ENCODE data around the gene TNPO3.
"Not testable (repeated sequence)": the region's sequence is repeated elsewhere in the genome, so short reads cannot be mapped to it uniquely, and the experiment has no call there.

The TNPO3 gene

DNA sequence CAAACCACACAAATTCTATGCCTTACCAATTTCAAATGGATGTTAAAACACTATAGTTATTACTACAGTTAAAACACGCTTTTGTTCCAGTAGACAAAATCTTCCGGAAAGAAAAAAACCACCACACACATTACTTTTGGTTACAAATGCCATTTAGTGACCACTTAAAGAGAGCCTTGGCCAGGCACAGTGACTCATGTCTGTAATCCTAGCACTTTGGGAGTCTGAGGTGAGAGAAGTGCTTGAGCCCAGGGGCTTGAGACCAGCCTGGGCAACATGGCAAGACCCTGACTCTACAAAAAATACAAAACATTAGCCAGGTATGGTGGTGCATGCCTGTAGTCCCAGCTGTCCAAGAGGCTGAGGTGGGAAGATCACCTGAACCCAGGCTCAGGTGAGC lies 7.2 kb downstream of the TNPO3 start:
- Histone ChIP-seq H3K4me2 (no peak overlapping the region), H3K79me2 (ENCODE audit: insufficient read depth, low read depth) (peaks cover 100% of the 10 kb centered on the region), H3K4me1 (ENCODE audit: low read depth, poor library complexity, severe bottlenecking) (peaks cover 73% of the 10 kb centered on the region), H3K27me3 (ENCODE audit: insufficient read depth, low read depth) (no peaks in the 10 kb centered on the region), H4K20me1 (ENCODE audit: insufficient read depth) (peaks cover 54% of the 10 kb centered on the region), H2AFZ (ENCODE audit: low read depth) (no peak overlapping the region), H3K9ac (no peak overlapping the region), H3K27ac (no peak overlapping the region), H3K36me3 (ENCODE audit: insufficient read depth) (no peaks in the 10 kb centered on the region), H3K4me3 (IDR thresholded peaks at IDR 0.05; ENCODE audit: insufficient read depth, low read depth, low read length) (no peak overlapping the region)
- TF ChIP-seq, protein P1, sequence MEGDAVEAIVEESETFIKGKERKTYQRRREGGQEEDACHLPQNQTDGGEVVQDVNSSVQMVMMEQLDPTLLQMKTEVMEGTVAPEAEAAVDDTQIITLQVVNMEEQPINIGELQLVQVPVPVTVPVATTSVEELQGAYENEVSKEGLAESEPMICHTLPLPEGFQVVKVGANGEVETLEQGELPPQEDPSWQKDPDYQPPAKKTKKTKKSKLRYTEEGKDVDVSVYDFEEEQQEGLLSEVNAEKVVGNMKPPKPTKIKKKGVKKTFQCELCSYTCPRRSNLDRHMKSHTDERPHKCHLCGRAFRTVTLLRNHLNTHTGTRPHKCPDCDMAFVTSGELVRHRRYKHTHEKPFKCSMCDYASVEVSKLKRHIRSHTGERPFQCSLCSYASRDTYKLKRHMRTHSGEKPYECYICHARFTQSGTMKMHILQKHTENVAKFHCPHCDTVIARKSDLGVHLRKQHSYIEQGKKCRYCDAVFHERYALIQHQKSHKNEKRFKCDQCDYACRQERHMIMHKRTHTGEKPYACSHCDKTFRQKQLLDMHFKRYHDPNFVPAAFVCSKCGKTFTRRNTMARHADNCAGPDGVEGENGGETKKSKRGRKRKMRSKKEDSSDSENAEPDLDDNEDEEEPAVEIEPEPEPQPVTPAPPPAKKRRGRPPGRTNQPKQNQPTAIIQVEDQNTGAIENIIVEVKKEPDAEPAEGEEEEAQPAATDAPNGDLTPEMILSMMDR (conservative IDR thresholded peaks at IDR 0.05; ENCODE audit: low read depth, low read length): no peak

DNA sequence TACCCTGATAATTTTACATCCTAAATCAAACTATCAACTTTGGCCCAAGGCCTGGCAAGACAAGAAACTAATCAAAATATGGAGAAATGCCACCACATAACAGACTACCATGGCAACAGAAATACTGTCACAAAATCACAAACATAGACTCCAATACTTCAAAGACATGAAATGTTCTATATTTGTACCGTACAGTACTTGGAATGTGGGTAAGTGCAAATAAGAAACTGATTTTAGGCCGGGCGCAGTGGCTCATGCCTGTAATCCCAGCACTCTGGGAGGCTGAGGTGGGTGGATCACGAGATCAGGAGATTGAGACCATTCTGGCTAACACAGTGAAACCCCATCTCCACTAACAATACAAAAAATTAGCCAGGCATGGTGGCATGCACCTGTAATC lies 9.2 kb downstream of the TNPO3 start:
- no peak overlapping the region for H3K4me3 ChIP-seq (IDR thresholded peaks at IDR 0.05; ENCODE audit: insufficient read depth, low read depth, low read length)
- no peaks in the 10 kb centered on the region for H3K27me3 ChIP-seq (ENCODE audit: insufficient read depth, low read depth)
- H3K36me3 ChIP-seq (ENCODE audit: insufficient read depth): no peaks in the 10 kb centered on the region
- no peak overlapping the region for H3K27ac ChIP-seq
- no peak overlapping the region for H3K9ac ChIP-seq
- H2AFZ ChIP-seq (ENCODE audit: low read depth): no peak overlapping the region
- peaks cover 100% of the 10 kb centered on the region for H3K79me2 ChIP-seq (ENCODE audit: insufficient read depth, low read depth)
- H3K4me1 ChIP-seq (ENCODE audit: low read depth, poor library complexity, severe bottlenecking): peaks cover 73% of the 10 kb centered on the region
- TF ChIP-seq, protein P1 (conservative IDR thresholded peaks at IDR 0.05; ENCODE audit: low read depth, low read length): no peak
- H3K4me2 ChIP-seq: no peak overlapping the region
- peaks cover 65% of the 10 kb centered on the region for H4K20me1 ChIP-seq (ENCODE audit: insufficient read depth)

DNA sequence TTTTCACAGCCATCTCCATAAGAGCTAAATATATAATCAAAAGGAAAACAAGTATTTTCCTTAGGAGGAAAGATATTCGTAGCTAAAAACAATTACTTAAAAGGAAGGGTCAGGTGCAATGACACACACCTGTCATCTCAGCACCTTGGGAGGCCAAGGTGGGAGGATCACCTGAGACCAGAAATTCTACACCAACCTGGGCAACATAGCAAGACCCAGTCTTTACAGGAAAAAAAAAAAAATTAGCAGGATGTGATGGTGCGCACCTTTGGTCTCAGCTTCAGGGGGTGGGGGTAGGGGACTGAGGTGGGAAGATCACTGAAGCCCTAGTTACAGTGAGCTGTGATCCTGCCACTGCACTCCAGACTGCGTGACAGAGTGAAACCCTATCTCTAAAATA lies 11.9 kb downstream of the TNPO3 start:
- Histone ChIP-seq H3K36me3 (ENCODE audit: insufficient read depth) (0 out of 2 replicates have a peak, but pooled peaks cover 9% of the 10 kb centered on the region), H3K79me2 (ENCODE audit: insufficient read depth, low read depth) (peaks cover 100% of the 10 kb centered on the region), H3K4me2 (no peak overlapping the region), H4K20me1 (ENCODE audit: insufficient read depth) (peaks cover 75% of the 10 kb centered on the region), H2AFZ (ENCODE audit: low read depth) (no peak overlapping the region), H3K4me3 (IDR thresholded peaks at IDR 0.05; ENCODE audit: insufficient read depth, low read depth, low read length) (no peak overlapping the region), H3K27me3 (ENCODE audit: insufficient read depth, low read depth) (no peaks in the 10 kb centered on the region), H3K9ac (no peak overlapping the region), H3K4me1 (ENCODE audit: low read depth, poor library complexity, severe bottlenecking) (peaks cover 68% of the 10 kb centered on the region), H3K27ac (no peak overlapping the region)
- TF ChIP-seq, protein P1 (conservative IDR thresholded peaks at IDR 0.05; ENCODE audit: low read depth, low read length): no peak

DNA sequence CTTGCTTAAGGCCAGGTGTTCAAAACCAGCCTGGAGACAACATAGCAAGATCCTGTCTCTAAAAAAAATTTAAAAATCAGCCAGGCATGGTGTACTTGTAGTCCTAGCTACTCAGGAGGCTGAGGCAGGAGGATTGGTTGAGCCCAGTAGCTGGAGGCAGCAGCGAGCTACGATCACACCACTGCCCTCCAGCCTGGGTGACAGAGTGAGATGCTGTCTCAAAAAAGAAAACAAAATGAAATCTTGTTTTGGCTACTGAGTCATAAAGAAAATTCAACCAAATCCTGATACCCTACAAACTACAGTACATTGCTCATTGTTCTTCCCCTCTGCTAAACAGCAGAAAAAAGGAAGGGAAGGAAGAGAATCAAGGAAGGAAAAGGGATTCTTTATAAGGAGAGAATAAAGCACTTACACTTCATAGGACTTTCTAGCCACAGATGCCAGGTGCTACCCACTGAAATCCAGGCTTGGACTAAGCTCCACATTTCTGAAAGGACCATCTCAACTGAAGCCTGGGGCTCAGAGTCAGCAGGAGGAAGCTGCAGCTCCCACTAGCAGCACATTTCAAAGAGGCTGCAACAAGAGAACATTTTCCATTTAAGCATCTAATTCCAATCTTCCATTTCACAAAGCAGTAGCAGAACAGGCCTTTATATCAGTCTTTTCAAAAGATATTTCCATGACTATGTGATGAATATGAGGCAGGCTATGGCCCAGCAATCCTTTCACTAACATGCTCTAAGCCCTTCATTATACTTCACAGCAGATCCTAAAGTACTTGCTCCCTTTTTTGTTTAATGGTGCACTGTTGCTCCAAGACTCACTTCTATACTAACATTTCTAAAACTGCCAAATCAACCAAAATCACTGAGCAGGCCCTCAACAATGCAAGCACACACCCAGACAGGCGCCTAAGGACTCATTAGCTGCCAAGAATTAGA lies 13.5 kb downstream of the TNPO3 start:
- Histone ChIP-seq H3K4me3 (IDR thresholded peaks at IDR 0.05; ENCODE audit: insufficient read depth, low read depth, low read length) (no peak overlapping the region), H3K79me2 (ENCODE audit: insufficient read depth, low read depth) (peaks cover 100% of the 10 kb centered on the region), H3K4me2 (no peak overlapping the region), H3K27me3 (ENCODE audit: insufficient read depth, low read depth) (no peaks in the 10 kb centered on the region), H2AFZ (ENCODE audit: low read depth) (no peak overlapping the region), H3K36me3 (ENCODE audit: insufficient read depth) (0 out of 2 replicates have a peak, but pooled peaks cover 9% of the 10 kb centered on the region), H3K27ac (peak overlapping the region; percentile 10; the same call in 1 of the 2 replicates), H3K4me1 (ENCODE audit: low read depth, poor library complexity, severe bottlenecking) (peaks cover 52% of the 10 kb centered on the region), H4K20me1 (ENCODE audit: insufficient read depth) (peaks cover 66% of the 10 kb centered on the region), H3K9ac (no peak overlapping the region)
- TF ChIP-seq, protein P1 (conservative IDR thresholded peaks at IDR 0.05; ENCODE audit: low read depth, low read length): no peak

DNA sequence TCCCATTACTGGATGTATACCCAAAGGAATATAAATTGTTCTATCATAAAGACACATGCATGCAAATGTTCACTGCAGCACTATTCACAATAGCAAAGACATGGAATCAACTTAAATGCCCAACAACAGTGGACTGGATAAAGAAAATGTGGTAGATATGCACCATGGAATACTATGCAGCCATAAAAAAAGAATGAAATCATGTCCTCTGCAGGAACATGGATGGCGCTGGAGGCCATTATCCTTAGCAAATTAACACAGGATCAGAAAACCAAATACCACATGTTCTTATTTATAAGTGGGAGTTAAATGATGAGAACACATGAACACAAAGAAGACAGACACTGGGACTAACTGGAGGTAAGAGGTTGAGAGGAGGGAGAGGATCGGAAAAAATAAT lies 16.4 kb downstream of the TNPO3 start:
- not testable (repeated sequence) for H3K4me3 ChIP-seq (IDR thresholded peaks at IDR 0.05; ENCODE audit: insufficient read depth, low read depth, low read length); H3K4me2 ChIP-seq; H3K27ac ChIP-seq; H2AFZ ChIP-seq (ENCODE audit: low read depth); H3K27me3 ChIP-seq (ENCODE audit: insufficient read depth, low read depth); H3K36me3 ChIP-seq (ENCODE audit: insufficient read depth); H3K9ac ChIP-seq
- Histone ChIP-seq H3K4me1 (ENCODE audit: low read depth, poor library complexity, severe bottlenecking) (peaks cover 25% of the 10 kb centered on the region), H3K79me2 (ENCODE audit: insufficient read depth, low read depth) (peaks cover 97% of the 10 kb centered on the region), H4K20me1 (ENCODE audit: insufficient read depth) (peaks cover 38% of the 10 kb centered on the region)

Measured in KMS-11 (cell line).